ENCODE results near the gene MTR.

The MTR gene

DNA sequence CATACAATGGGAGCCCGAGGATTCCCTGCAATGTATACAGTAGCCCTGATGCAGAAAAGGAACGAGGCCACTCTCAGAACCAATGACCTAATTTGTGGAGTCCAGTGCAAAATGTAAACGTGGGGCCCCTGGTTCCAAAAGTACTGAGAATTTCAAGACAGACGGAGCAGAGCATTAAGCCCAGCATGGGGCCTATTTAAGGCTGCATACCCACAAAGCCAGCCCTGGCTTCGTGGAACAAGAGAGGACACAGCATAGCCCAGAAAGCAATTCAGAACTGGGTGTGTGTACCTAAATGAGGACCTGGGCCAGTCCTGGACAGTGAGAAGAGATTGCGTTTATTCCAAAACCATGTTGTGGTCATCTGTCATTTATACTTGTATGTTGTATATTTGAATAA is 153.9 kb downstream of the MTR start:
- no peak overlapping the region for H3K4me3 ChIP-seq (ENCODE audit: low read depth, low read length)

DNA sequence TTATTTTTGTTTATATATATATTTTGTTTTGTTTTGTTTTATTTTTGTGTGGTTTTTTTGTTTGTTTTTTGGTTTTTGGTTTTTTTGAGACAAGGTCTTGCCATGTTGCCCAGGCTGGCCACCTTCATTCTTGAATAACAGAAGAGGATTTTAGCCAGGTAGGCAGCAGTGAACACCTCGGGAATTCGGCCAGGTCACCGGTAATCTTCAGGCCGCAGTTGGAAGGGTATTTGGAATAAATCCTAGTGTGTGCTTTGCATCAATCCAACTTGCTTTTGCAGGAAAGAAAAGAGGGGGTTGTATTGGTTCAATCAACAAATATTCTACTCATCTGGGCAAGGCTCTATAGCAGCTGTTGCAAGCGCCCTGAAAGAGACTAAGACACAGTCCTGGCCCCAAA is 155.3 kb downstream of the MTR start:
- DNase-seq (ENCODE audit: low read depth, low spot score), result no peak
- TF ChIP-seq, protein P1, sequence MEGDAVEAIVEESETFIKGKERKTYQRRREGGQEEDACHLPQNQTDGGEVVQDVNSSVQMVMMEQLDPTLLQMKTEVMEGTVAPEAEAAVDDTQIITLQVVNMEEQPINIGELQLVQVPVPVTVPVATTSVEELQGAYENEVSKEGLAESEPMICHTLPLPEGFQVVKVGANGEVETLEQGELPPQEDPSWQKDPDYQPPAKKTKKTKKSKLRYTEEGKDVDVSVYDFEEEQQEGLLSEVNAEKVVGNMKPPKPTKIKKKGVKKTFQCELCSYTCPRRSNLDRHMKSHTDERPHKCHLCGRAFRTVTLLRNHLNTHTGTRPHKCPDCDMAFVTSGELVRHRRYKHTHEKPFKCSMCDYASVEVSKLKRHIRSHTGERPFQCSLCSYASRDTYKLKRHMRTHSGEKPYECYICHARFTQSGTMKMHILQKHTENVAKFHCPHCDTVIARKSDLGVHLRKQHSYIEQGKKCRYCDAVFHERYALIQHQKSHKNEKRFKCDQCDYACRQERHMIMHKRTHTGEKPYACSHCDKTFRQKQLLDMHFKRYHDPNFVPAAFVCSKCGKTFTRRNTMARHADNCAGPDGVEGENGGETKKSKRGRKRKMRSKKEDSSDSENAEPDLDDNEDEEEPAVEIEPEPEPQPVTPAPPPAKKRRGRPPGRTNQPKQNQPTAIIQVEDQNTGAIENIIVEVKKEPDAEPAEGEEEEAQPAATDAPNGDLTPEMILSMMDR (IDR thresholded peaks at IDR 0.05; ENCODE audit: low read depth, low read length), result no peak
- in situ Hi-C loops (cut with HindIII; ENCODE audit: low sequenced_read_pairs), result no loop called here
- no peak overlapping the region for H3K4me3 ChIP-seq (ENCODE audit: low read depth, low read length)

More for the DNA sequence above, 153.9 kb downstream of the MTR start:
- in situ Hi-C loops (cut with HindIII; ENCODE audit: low sequenced_read_pairs), result no loop called here
- TF ChIP-seq, protein P1 (IDR thresholded peaks at IDR 0.05; ENCODE audit: low read depth, low read length), result no peak
- no peak for DNase-seq (ENCODE audit: low read depth, low spot score)

DNA sequence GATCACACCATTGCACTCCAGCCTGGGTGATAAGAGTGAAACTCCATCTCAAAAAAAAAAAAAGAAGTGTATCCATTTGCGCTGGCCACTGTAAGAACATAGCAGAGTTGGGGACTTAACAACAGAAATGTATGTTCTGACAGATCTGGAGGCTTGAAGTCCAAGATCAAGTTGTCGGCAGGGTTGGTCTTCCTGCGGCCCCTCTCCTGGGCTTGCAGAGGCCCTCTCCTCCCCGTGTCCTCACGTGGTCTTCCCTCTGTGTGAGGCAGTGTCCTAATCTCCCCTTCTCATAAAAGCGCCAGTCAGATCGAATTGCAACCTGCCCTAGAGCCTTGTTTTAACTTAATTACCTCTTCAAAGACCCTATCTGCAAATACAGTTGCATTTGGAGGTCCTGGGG is 156.6 kb downstream of the MTR start:
- DNase-seq (ENCODE audit: low read depth, low spot score), result no peak
- in situ Hi-C loops (cut with HindIII; ENCODE audit: low sequenced_read_pairs), result no loop called here
- TF ChIP-seq, protein P1 (IDR thresholded peaks at IDR 0.05; ENCODE audit: low read depth, low read length), result no peak
- no peak overlapping the region for H3K4me3 ChIP-seq (ENCODE audit: low read depth, low read length)

DNA sequence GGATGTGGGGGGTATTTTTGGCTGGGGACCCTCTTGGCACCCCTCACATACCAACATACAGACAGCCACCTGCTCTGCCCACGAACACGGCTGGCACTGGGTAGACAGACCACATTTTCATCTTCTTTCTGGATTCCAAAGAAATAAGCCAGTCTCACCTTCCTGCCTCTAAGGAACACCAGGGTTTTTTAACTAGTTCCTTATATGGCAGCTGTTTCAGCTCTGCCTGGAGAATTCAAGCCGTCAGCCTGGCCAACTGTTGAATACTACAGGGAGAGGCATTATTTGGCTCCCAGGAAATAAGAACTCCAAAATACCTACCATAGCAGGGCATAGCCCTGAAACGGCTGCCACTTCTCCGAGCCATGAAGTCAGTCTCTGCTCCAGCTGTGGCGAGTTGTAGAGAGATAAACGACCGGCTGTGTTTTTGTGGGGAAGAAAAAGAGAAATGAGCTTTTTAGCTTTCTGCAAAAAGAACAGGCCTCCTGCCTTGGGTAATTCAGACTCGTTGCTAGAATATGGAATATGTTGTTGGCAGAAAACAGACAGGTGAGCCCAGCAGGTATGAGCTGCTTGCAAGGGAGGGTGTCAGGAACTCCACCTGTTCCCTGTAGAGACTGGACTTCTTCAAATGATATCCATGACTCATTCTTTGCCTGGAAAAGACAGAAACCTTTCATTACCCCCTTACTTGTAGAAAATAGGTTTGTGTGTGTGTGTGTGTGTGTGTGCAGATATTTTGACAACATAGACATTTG is 157.3 kb downstream of the MTR start:
- TF ChIP-seq, protein P1 (IDR thresholded peaks at IDR 0.05; ENCODE audit: low read depth, low read length), result no peak
- H3K4me3 ChIP-seq (ENCODE audit: low read depth, low read length), result no peak overlapping the region
- no peak for DNase-seq (ENCODE audit: low read depth, low spot score)
- in situ Hi-C loops (cut with HindIII; ENCODE audit: low sequenced_read_pairs), result no loop called here

DNA sequence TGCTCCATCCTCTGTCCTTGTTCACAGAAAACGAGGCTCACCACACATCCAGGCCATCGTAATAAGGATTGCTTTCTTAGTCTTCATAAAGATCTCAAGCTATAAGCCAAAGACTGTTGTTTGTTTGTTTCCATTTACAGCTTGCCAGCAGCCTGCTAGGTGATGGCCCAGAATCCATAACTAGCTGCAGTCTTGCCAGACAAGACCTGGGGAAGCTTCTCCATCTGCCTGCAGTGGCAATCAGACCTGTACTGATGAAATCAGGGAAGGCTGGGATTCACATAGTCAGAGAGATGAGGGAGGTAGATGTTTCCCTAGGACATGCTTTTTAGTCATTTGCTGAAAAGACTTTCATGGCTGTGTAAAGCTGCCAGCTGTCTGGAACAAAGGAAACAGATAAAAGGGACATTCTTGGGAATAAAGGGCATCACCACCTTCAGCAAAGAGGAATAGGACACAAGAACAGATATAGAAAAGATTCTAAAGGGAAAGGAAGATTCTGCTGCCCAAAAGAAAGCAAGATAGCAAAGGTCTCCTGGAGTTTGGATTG is 158.1 kb downstream of the MTR start:
- TF ChIP-seq, protein P1 (IDR thresholded peaks at IDR 0.05; ENCODE audit: low read depth, low read length), result no peak
- in situ Hi-C loops (cut with HindIII; ENCODE audit: low sequenced_read_pairs), result no loop called here
- DNase-seq (ENCODE audit: low read depth, low spot score), result no peak
- H3K4me3 ChIP-seq (ENCODE audit: low read depth, low read length), result no peak overlapping the region
